A673 (cell line): ENCODE data around the gene ZNF592. TPM values are rescaled to one million over a fixed set of nuclear protein-coding genes. Genes with fewer than 3 reads are reported as not detected.

Experiments used
- BruUV-seq: library from RNA; stranded (reverse); fragments of 400-500 nt; replicated peaks from 2 replicates; lab custom pipeline; 2021; lab: Mats Ljungman, UMichigan
- CTCF ChIA-PET: fragments of 300-600 bp; sonication (Branson Sonifier 250); formaldehyde crosslinking; loops from one replicate; lab custom pipeline; 2022; ENCODE audit warnings: antibody characterized with exemption; lab: Charles Lee
- POLR2A ChIA-PET: fragments of 300-600 bp; sonication (Branson Sonifier 250); formaldehyde crosslinking; loops from one replicate; lab custom pipeline; 2022; ENCODE audit warnings: antibody characterized with exemption; ENCODE audit not compliant: low non-redundant PET; lab: Charles Lee
- DNase-seq: peaks from one replicate; pipeline ENCODE4 v3.0.0-alpha.2; 2015; ENCODE audit warnings: low spot score
- H3K27ac ChIP-seq: fragments of 200-600 bp; sonication (generic); 2 replicates; pipeline ENCODE4 v1.5.1; 2016; ENCODE audit warnings: mixed run types, low read depth, mild to moderate bottlenecking, mixed read lengths, antibody characterized with exemption, low read length; ENCODE audit not compliant: poor library complexity, severe bottlenecking
- H3K27me3 ChIP-seq: fragments of 200-600 bp; sonication (generic); replicated peaks from 2 replicates; pipeline ENCODE4 v1.6.1; 2017; ENCODE audit warnings: mixed run types, low read depth, mild to moderate bottlenecking, mixed read lengths, antibody characterized with exemption, low read length; ENCODE audit not compliant: insufficient read depth, poor library complexity
- H3K36me3 ChIP-seq: fragments of 200-600 bp; sonication (generic); 2 replicates; pipeline ENCODE4 v1.6.1; 2016; ENCODE audit warnings: mixed run types, mild to moderate bottlenecking, mixed read lengths, antibody characterized with exemption, low read length; ENCODE audit not compliant: insufficient read depth, poor library complexity, severe bottlenecking
- H3K4me1 ChIP-seq: fragments of 200-600 bp; sonication (generic); 2 replicates; pipeline ENCODE4 v1.6.1; 2017; ENCODE audit warnings: mixed run types, mild to moderate bottlenecking, mixed read lengths, antibody characterized with exemption, low read length; ENCODE audit not compliant: insufficient read depth, poor library complexity, severe bottlenecking
- H3K4me3 ChIP-seq: fragments of 200-600 bp; sonication (generic); 2 replicates; pipeline ENCODE4 v1.5.1; 2016; ENCODE audit warnings: low read depth, mixed run types, mild to moderate bottlenecking, mixed read lengths, low read length; ENCODE audit not compliant: poor library complexity, severe bottlenecking
- H3K9me3 ChIP-seq: fragments of 200-600 bp; sonication (generic); 2 replicates; pipeline ENCODE4 v1.6.1; 2016; ENCODE audit warnings: mixed run types, low read depth, mild to moderate bottlenecking, mixed read lengths, antibody characterized with exemption, low read length; ENCODE audit not compliant: poor library complexity, severe bottlenecking
- EZH2 ChIP-seq: fragments of 200-600 bp; sonication (generic); IDR thresholded peaks from 2 replicates; pipeline ENCODE4 v1.6.1; 2017; ENCODE audit warnings: borderline replicate concordance, low read depth, mild to moderate bottlenecking, mixed read lengths, antibody characterized with exemption, low read length; ENCODE audit not compliant: poor library complexity, severe bottlenecking
- intact Hi-C: fragments of 100-400 bp; cut with micrococcal nuclease; formaldehyde crosslinking; loops from one replicate; pipeline ENCODE4 v1.10.0; 2022; ENCODE audit not compliant: unreplicated experiment
- total RNA-seq: library from RNA; stranded (reverse); gene quantifications from 2 replicates; pipeline ENCODE4 v1.2.3, GENCODE V29; 2021
- TF ChIP-seq, protein P1 (sequence below): fragments of 300-800, 200-600 bp; sonication (generic); conservative IDR thresholded peaks from 2 replicates; pipeline ENCODE4 v1.5.1; 2017; ENCODE audit warnings: low read depth, mild to moderate bottlenecking, antibody characterized with exemption, low read length, moderate library complexity, mixed read lengths

ZNF592 gene
- total RNA-seq, 1 experiment from 2014 or later = 37.2 TPM

- CTCF ChIA-PET = no interaction called here
- DNase-seq = no peak
- H3K4me1 ChIP-seq = peaks cover 5% of the 10 kb centered on the region
- no peaks in the 10 kb centered on the region for H3K36me3 ChIP-seq
- no TSS peak for BruUV-seq
- TF ChIP-seq, protein P1, sequence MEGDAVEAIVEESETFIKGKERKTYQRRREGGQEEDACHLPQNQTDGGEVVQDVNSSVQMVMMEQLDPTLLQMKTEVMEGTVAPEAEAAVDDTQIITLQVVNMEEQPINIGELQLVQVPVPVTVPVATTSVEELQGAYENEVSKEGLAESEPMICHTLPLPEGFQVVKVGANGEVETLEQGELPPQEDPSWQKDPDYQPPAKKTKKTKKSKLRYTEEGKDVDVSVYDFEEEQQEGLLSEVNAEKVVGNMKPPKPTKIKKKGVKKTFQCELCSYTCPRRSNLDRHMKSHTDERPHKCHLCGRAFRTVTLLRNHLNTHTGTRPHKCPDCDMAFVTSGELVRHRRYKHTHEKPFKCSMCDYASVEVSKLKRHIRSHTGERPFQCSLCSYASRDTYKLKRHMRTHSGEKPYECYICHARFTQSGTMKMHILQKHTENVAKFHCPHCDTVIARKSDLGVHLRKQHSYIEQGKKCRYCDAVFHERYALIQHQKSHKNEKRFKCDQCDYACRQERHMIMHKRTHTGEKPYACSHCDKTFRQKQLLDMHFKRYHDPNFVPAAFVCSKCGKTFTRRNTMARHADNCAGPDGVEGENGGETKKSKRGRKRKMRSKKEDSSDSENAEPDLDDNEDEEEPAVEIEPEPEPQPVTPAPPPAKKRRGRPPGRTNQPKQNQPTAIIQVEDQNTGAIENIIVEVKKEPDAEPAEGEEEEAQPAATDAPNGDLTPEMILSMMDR = no peak
- H3K9me3 ChIP-seq = no peaks in the 10 kb centered on the region
- no peaks in the 10 kb centered on the region for H3K27me3 ChIP-seq
- H3K4me3 ChIP-seq = no peak overlapping the region
- POLR2A ChIA-PET = no interaction called here
- no peak overlapping the region for H3K27ac ChIP-seq
- intact Hi-C loops = no loop called here
These were observed 65.0 kb downstream of the ZNF592 start for GRCh38 chr15:84813435-84813834.

DNA sequence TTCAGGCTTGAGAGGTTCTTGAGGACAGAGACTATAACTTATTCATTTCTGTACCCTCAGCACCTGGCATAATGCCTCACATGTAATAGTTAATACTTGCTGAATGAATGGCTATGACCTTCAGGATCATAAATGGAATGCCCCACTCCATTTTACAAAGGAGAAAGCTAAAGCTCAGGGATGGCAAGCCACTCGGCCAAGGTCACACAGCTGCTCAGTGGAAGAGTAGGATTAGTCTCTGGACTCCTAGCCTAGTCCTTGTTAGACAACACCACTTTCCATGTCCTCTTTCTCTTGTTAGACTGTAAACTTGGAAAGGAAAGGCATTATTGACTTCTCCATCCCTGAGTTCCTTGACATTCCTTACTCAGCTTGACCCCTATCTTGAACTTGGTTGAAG is 65.5 kb downstream of the ZNF592 start:
- TF ChIP-seq EZH2 = no peak
- TF ChIP-seq, protein P1 = no peak
- Histone ChIP-seq H3K4me1 (peaks cover 5% of the 10 kb centered on the region), H3K4me3 (no peak overlapping the region), H3K27ac (no peak overlapping the region), H3K36me3 (no peaks in the 10 kb centered on the region), H3K27me3 (no peaks in the 10 kb centered on the region), H3K9me3 (no peaks in the 10 kb centered on the region)
- intact Hi-C loops = no loop called here
- DNase-seq = no peak
- ChIA-PET CTCF (no interaction called here), POLR2A (no interaction called here)
- no TSS peak for BruUV-seq

- intact Hi-C loops = no loop called here
These were observed 66.5 kb downstream of the ZNF592 start for GRCh38 chr15:84814916-84815315.

More at GRCh38 chr15:84814916-84815315, 66.5 kb downstream of the ZNF592 start:
- H3K27me3 ChIP-seq = no peaks in the 10 kb centered on the region
- H3K4me3 ChIP-seq = no peak overlapping the region
- ChIA-PET POLR2A (no interaction called here), CTCF (no interaction called here)
- no peak for TF ChIP-seq EZH2
- TF ChIP-seq, protein P1 = no peak
- H3K4me1 ChIP-seq = peaks cover 13% of the 10 kb centered on the region
- DNase-seq = no peak
- no peaks in the 10 kb centered on the region for H3K36me3 ChIP-seq
- no peak overlapping the region for H3K27ac ChIP-seq
- no TSS peak for BruUV-seq
- H3K9me3 ChIP-seq = no peaks in the 10 kb centered on the region
